Measurements from ENCODE around the gene GMNN.
A peak's percentile ranks its signal among the peaks of the same experiment; 100 is the strongest.
"Not testable (repeated sequence)": the region's sequence is repeated elsewhere in the genome, so short reads cannot be mapped to it uniquely, and the experiment has no call there.

GMNN gene

DNA sequence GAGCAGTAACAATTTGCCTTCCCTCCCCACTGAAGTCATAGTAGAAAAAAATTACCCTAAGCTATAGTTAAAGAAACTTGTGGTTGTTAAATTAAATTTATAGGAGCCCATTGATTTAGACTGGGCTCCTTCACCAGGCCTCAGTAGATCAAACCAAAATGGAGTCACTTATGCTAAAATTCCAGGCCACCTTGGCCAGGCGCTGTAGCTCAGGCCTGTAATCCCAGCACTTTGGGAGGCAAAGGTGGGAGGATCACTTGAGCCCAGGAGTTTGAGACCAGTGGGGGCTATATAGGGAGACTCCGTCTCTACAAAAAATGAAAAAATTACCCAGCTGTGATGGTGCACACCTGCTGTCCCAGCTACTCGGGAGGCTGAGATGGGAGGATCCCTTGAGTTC is 15.0 kb upstream of the GMNN start:
- no peak for DNase-seq (ENCODE audit: low read depth, low spot score)

DNA sequence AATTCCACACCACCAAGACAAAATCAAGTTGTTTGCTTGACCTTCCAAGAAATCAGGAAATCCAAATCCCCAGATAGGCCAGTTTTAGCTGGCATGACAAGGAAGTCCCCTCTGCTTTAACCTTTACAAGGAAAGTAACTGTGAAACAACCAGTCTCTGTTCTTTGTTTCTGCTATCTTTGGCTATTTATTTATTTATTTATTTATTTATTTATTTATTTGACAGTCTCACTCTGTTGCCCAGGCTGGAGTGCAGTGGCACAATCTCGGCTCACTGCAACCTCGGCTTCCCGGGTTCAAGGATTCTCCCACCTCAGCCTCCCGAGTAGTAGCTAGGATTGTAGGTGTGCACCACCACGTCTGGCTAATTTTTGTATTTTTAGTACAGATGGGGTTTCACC is 14.5 kb upstream of the GMNN start:
- H3K4me3 ChIP-seq (ENCODE audit: low read length), result no peak overlapping the region
- DNase-seq (ENCODE audit: low read depth, low spot score), result no peak

More for the DNA sequence above, 15.0 kb upstream of the GMNN start:
- no peak overlapping the region for H3K4me3 ChIP-seq (ENCODE audit: low read length)

DNA sequence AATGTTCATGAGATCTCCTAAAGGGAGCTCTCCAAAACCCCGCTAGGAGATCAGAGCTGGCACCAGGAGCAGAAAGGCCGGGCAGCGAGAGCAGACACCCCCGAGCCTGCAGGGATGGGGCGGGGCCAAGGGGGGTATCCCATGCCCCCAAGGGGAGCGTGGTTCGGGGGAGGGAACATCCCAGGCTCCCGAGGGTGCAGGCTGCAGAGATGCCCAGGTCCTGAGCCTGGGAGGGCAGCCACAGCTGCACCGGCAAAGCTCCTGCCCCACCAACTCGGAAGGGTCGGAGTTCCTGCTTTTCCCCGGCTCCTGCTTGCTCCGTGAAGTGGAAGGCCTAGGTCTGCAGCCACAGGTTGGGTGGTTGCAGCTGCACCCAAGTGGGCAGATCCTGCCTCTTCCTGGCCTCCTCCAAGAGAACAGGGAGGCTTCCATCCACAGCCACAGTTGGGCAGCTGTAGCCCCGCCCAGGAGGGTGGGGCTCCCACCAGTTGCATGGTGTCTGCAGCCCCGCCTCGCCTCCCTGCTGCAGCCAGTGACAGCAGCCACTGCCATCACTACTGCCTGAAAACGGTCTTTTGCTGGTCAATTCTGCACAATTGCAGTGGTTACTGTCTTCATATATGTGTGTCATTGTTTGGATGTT is 13.4 kb upstream of the GMNN start:
- H3K4me3 ChIP-seq (ENCODE audit: low read length), result no peak overlapping the region
- no peak for DNase-seq (ENCODE audit: low read depth, low spot score)

DNA sequence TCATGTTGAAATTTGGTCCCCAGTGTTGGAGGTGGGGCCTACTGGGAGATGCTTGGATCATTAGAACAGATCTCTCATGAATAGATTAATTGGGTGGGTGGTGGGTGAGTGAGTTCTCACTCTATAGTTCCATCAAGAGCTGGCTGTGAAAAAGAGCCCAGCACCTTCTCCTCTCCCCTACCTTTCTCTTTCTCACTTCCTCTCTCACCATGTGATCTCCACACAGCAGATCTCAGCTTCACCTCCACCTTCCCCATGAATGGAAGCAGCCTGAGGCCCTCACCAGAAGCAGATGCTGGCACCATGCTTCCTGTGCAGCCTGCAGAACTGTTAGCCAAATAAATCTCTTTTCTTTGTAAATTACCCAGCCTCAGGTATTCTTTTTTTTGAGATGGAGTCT is 12.9 kb upstream of the GMNN start:
- DNase-seq (ENCODE audit: low read depth, low spot score), result no peak
- H3K4me3 ChIP-seq (ENCODE audit: low read length), result no peak overlapping the region

DNA sequence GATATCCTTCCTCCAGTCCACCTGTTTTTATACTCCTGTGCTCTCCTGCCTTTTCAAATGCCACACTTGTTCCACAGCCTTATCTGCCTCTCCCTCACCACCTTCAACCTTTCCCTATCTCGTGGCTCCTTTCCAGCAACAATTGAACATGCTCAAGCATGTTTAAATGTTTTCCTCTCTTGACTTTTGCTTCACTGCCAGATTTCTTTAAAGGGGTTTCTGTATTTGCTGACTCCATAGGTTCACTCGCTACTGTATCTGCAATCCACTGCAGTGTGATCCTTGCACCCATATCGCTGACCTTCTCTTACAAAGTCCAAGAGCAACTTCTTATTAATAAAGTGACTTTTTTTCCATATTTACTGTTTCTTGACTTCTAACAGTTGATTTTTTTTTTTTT is 11.2 kb upstream of the GMNN start:
- no peak overlapping the region for H3K4me3 ChIP-seq (ENCODE audit: low read length)
- DNase-seq (ENCODE audit: low read depth, low spot score), result no peak

DNA sequence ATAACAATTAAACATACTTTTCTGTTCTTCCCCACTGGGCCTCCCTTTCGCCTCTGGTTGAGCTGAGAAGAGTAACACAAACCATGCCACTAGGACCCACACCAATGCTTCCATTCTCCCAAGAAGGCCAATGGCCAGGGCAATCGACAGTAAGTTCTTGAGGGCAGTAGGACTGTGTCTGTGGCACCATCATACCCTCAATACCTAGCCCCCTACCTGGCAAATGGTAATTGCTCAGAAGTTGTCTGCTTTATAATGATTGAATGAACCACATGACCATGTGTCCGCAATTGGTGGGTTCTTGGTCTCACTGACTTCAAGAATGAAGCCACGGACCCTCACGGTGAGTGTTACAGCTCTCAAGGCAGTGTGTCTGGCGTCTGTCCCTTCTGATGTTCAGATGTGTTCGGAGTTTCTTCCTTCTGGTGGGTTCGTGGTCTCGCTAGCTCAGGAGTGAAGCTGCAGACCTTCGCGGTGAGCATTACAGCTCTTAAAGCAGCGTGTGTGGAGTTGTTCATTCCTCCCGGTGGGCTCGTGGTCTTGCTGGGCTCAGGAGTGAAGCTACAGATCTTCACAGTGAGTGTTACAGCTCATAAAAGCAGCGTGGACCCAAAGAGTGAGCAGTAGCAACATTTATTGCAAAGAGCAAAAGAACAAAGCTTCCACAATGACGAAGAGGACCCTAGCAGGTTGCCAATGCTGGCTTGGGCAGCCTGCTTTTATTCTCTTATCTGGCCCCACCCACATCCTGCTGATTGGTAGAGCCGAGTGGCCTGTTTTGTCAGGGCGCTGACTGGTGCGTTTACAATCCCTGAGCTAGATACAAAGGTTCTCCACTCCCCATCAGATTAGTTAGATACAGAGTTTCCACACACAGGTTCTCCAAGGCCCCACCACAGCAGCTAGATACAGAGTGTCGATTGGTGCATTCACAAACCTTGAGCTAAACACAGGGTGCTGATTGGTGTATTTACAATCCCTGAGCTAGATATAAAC is 9.6 kb upstream of the GMNN start:
- peak; percentile 23 for DNase-seq (ENCODE audit: low read depth, low spot score)
- not testable (repeated sequence) for H3K4me3 ChIP-seq (ENCODE audit: low read length)

DNA sequence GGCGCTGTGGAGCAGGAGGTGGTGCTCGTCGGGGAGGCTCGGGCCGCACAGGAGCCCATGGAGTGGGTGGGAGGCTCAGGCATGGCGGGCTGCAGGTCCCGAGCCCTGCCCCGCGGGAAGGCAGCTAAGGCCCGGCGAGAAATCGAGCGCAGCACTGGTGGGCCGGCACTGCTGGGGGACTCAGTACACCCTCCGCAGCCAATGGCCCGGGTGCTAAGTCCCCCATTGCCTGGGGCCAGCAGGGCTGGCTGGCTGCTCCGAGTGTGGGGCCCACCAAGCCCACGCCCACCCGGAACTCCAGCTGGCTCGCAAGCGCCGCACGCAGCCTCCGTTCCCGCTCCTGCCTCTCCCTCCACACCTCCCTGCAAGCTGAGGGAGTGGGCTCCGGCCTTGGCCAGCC is 8.8 kb upstream of the GMNN start:
- not testable (repeated sequence) for DNase-seq (ENCODE audit: low read depth, low spot score); H3K4me3 ChIP-seq (ENCODE audit: low read length)

DNA sequence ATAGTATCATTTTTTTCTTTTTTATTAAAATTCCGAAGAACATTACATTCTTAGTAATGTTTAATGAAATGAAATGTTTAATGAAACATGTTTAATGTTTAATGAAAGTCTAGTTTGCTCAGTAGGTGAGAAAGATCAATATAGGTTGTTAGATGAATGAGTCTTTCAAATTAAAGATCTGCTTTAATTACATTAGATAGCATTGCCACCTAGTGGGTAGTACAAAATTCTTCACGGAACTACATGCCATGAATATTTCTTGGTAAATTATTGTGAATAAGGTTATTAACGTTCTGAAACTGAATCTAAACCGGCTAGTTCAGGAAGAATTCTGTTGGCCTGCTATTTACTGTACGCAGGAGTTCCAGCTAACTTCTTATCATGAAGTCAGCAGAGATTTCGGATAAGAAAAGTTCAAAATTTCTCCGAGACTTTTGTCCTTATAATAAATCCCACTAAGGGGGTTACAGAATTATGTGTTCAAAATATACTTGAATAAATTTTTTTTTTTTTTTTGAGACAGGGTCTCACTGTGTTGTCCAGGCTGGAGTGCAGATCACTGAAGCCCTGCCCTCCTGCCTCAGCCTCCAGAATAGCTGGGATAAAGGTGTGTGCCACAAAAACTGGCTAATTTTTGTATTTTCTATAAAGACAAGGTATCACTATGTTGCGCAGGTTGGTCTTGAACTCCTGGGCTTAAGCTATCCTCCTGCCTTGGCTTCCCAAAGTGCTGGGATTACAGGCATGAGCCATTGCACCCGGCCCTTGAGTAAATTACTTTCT is 7.9 kb upstream of the GMNN start:
- no peak overlapping the region for H3K4me3 ChIP-seq (ENCODE audit: low read length)
- DNase-seq (ENCODE audit: low read depth, low spot score), result peak; percentile 36

DNA sequence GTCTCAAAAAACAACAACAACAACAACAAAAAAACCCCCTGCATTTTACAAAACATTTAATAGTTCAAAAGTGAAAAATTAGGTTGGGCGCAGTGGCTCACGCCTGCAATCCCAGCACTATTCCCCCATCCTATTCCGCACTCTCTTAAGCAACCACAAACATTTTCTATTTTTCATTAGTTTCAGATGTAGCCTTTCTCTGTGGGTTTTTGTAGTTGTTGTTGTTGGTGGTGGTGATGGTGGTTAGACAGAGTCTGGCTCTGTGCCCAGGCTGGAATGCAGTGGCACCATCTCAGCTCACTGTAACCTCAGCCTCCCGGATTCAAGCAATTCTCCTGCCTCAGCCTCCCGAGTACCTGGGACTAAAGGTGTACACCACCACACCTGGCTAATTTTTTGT is 6.4 kb upstream of the GMNN start:
- no peak for DNase-seq (ENCODE audit: low read depth, low spot score)
- no peak overlapping the region for H3K4me3 ChIP-seq (ENCODE audit: low read length)

DNA sequence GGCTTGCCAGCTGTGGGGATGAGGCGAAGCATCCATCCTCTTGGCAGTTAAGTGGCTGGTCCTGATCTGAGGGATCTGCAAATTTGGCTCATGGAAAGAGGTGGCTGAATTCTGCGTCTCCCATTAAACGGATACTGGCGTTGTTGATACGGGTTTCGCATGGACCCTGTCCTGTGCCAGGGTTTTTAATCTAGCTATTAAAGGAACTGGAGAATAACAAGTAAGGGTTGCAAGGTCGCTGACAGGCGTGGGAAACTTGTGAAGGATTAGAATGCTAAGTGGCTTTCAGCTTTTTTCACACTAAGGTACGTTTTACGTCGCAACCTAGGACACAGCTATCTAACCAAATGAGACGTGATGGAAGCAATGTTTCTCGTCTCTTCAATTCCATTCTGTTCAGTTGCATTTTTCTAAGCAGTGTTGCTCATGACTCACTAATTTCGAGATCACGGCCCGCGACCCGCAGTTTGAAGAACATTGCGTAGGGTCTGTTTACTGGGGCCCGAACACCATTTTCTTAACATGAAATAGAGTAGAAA is 852 bp downstream of the GMNN start:
- DNase-seq (ENCODE audit: low read depth, low spot score), result no peak
- peak overlapping the region; percentile 100 for H3K4me3 ChIP-seq (ENCODE audit: low read length)

DNA sequence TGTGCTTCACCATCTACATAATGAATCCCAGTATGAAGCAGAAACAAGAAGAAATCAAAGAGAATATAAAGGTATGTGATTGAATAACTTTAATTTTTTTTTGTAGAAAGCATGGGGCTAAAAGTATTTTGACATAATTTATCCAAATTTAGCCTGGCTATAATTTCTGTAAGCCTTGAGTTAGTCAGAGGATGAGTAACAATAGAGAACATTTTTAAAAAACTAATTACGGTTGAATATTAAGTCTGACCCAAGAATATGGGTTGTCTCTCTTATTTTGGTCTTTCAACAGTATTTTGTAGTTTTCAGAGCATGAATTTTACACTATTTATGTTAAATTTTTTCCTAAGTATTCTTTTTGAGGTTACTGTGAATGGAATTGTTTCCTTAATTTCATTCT is 2.5 kb downstream of the GMNN start:
- H3K4me3 ChIP-seq (ENCODE audit: low read length), result no peak overlapping the region
- DNase-seq (ENCODE audit: low read depth, low spot score), result no peak

DNA sequence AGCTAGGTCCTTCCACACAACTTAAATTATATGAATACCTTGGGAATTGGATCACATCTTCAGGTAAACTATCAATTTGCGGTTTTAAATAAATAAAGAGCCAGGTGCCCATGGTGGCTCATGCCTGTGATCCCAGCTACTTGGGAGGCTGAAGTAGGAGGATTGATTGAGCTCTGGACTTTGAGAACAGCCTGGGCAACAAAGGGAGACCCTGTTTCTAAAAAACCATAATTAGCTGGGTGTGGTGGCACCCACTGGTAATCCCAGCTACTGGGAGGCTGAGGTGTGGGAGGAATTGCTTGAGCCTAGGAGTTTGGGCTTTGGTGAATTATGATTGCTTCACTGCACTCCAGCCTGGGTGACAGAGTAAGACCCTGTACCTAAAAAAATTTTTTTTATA is 3.4 kb downstream of the GMNN start:
- no peak overlapping the region for H3K4me3 ChIP-seq (ENCODE audit: low read length)
- DNase-seq (ENCODE audit: low read depth, low spot score), result no peak

DNA sequence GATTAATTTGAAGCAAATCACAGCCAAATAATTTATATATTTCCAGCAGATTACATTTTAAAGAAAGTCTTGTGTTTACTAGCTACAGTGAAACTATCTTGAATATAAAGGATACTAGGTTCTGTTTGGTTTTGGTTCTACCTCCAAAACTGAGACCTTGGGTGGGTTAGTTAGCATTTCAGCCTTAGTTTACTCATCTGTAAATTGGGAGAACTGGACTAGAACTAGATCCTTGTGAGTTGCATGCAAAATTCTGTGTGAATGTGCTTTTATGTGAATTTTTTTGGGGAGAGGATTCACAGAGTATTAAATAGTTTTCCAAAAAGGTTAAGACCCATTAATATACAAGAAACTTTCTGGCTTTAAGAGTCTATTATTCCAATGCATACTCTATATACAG is 4.1 kb downstream of the GMNN start:
- no peak for DNase-seq (ENCODE audit: low read depth, low spot score)
- no peak overlapping the region for H3K4me3 ChIP-seq (ENCODE audit: low read length)

DNA sequence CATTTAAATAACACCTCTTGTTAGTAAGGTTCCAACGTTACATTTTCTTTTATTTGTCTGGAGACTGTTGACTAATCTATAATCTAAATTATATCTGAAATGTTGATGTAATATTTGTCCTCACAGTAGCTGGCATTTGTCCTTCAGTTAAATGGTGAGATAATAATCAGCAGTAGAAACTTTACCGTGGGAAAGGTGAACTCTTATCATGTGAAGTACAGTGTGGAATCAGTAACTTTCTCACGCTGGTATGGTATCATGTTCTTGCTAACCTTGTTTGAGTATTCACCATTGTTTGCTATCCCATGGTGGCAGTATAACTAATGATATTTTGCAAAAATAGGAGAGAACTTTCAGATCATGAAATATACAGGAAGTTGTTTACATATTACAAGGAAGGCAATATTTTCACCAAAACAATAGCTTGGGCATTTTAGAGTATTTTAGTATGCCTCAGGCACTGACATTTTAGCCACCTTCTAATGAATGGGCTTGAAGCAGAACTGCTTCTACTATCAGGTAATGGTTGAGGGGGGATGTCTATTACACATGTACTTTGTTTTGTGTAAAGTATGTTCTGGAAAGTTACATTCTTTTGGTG is 4.8 kb downstream of the GMNN start:
- no peak for DNase-seq (ENCODE audit: low read depth, low spot score)
- H3K4me3 ChIP-seq (ENCODE audit: low read length), result no peak overlapping the region

DNA sequence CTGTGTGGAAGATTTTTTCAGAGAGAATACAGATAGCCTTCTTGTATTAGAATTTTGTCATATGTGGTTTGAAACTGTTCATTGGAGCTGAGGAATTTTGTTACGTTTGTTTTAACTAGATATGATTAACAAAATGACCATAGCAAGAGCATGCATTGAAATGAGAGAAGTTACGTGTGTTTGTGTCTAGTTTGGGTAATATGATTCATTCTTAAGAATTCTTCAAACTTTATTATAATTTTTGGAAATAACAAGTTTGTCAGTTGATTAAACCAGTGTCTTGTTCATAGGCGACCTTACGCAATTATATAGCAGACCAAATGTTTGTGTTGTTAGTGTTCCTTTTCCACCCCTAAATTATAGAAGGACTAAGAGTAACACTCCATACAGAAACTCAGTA is 5.5 kb downstream of the GMNN start:
- DNase-seq (ENCODE audit: low read depth, low spot score), result no peak
- H3K4me3 ChIP-seq (ENCODE audit: low read length), result no peak overlapping the region

DNA sequence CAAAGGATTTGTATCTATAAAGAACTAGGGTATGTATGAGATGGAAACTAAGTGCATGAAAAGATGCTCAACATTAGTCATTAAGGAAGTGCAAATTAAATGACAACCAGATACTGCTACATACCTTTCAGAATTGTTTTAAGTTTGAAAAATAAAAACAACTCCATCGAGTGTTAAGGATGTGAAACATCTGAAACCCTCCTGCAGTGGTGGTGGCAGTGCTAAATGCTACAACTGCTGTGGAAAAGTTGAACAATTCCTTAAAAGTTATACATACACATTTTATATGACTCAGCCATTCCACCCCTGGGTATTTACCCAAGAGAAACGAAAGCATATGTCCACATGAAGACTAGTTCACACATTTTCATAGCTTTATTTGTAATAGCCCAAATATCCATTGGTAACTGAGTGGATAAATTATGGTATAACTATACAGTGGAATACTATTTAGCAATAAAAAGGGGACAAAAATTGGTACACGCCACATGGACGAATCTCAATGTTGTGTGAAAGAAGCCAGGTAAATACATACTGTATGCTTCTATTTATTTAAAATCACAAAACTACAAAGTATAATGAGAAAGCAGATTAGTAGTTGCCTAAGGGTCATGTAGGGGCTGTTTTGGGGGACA is 13.4 kb downstream of the GMNN start:
- no peak overlapping the region for H3K4me3 ChIP-seq (ENCODE audit: low read length)
- no peak for DNase-seq (ENCODE audit: low read depth, low spot score)

DNA sequence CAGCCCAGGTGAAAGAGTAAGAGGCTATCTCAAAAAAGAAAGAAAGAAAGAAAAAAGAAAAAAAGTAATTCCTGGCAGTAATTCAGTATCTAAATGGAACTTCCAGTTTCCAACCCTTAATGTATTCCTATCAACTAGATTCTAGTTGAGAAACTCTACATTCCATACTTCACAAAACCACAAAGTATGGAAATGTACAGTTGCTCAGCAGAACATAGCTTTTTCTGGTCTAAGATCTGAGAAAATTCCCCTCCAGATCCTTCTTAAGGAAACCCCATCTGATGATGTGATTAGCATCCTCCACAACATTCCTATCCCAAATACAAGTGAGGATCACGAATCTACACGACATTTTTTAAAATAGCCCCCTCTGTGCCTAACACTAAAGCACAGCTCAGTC is 20.4 kb downstream of the GMNN start:
- DNase-seq (ENCODE audit: low read depth, low spot score), result no peak
- H3K4me3 ChIP-seq (ENCODE audit: low read length), result no peak overlapping the region

DNA sequence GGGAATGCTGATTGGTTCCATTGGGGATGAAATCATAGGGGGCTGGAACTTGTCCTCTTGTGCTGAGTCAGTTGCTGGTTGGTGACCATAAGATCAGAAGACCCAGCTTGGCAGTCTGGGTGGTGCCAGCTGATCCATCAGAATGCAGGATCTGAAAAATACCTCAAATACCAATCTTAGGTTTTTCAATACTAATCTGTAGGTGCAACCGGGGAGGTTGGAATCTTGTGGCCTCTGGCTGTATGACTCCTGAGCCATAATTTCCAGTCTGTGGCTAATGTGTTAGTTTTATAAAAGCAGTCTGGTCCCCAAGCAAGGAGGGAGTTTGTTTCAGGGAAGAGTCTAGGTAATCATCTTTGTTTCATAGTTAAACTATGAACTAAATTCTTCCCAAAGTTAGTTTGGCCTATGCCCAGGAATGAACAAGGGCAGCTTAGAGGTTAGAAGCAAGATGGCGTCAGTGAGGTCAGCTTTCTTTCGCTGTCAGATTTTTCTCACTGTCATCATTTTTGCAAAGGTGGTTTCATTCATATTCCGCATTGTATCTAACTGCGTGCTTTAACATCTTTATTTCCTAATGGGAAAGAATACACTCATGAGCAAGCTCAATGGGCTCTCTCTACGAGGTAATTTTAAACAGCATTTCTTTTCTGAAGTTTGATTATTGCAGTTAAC is 22.0 kb downstream of the GMNN start:
- no peak overlapping the region for H3K4me3 ChIP-seq (ENCODE audit: low read length)
- no peak for DNase-seq (ENCODE audit: low read depth, low spot score)
